HEK293T (cell line): ENCODE data around the gene FAM240A.

Experiments used
- CTBP1 ChIP-seq: fragments of 450-650 bp; IDR thresholded peaks from 2 replicates; pipeline ENCODE4 v1.6.1; 2016; ENCODE audit warnings: borderline replicate concordance
- HDGF ChIP-seq: fragments of 450-650 bp; IDR thresholded peaks from 2 replicates; pipeline ENCODE4 v1.6.1; 2017; ENCODE audit warnings: antibody characterized with exemption, borderline replicate concordance
- SUZ12 ChIP-seq: fragments of 450-650 bp; IDR thresholded peaks from 2 replicates; pipeline ENCODE4 v1.6.1; 2016; ENCODE audit warnings: mild to moderate bottlenecking

GRCh38 chr3:46668591-46668990 lies 56.3 kb downstream of the FAM240A start:
- TF ChIP-seq HDGF (no peak), CTBP1 (no peak), SUZ12 (no peak)
